Measurements from ENCODE around the gene PCDHA3. TPM values are rescaled to one million over a fixed set of nuclear protein-coding genes. Genes with fewer than 3 reads are reported as not detected.
"Not testable (repeated sequence)": the region's sequence is repeated elsewhere in the genome, so short reads cannot be mapped to it uniquely, and the experiment has no call there.

The PCDHA3 gene
- total RNA-seq, 1 experiment from 2014 or later = not detected

DNA sequence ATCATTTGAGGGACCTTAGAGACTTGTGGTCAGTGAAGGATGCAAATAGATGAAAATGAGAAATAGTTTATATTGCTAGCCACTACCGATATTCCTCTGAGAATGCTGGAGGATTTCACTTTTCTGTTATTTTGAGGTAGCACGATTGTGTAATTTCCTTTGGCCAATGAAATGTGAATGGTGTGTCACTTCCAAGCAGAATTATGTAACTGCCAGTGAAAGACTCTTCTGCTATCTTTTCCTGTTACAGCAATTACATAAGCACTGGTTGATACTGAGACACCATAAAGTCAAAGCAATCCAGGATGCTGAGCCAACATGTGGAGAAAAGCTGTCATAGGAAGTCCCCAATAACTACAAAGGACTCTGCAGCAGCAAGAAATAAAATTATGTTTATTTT, 9.8 kb upstream of the PCDHA3 start:
- DNase-seq = no peak
- Histone ChIP-seq H3K36me3 (ENCODE audit: control insufficient read depth, insufficient read depth, low read length) (no peaks in the 10 kb centered on the region), H3K4me1 (no peaks in the 10 kb centered on the region), H3K9me3 (peaks cover 11% of the 10 kb centered on the region; the same call in 1 of the 2 replicates), H3K4me3 (ENCODE audit: low read depth, low read length) (no peak overlapping the region), H3K27me3 (replicated peaks; ENCODE audit: control insufficient read depth, insufficient read depth, low read length) (no peaks in the 10 kb centered on the region)
- Mint-ChIP-seq H3K4me3 (ENCODE audit: unreplicated experiment) (no peak overlapping the region), H3K27ac (ENCODE audit: unreplicated experiment) (no peak overlapping the region), H3K36me3 (ENCODE audit: insufficient read depth, unreplicated experiment) (no peaks in the 10 kb centered on the region), H3K9me3 (ENCODE audit: unreplicated experiment) (peaks cover 16% of the 10 kb centered on the region), H3K27me3 (ENCODE audit: insufficient read depth, unreplicated experiment) (no peaks in the 10 kb centered on the region), H3K4me1 (ENCODE audit: low read depth, unreplicated experiment) (no peaks in the 10 kb centered on the region)
- intact Hi-C loops (cut with micrococcal nuclease; ENCODE audit: unreplicated experiment) = no loop called here
- TF ChIP-seq, protein P1, sequence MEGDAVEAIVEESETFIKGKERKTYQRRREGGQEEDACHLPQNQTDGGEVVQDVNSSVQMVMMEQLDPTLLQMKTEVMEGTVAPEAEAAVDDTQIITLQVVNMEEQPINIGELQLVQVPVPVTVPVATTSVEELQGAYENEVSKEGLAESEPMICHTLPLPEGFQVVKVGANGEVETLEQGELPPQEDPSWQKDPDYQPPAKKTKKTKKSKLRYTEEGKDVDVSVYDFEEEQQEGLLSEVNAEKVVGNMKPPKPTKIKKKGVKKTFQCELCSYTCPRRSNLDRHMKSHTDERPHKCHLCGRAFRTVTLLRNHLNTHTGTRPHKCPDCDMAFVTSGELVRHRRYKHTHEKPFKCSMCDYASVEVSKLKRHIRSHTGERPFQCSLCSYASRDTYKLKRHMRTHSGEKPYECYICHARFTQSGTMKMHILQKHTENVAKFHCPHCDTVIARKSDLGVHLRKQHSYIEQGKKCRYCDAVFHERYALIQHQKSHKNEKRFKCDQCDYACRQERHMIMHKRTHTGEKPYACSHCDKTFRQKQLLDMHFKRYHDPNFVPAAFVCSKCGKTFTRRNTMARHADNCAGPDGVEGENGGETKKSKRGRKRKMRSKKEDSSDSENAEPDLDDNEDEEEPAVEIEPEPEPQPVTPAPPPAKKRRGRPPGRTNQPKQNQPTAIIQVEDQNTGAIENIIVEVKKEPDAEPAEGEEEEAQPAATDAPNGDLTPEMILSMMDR (IDR thresholded peaks at IDR 0.05; ENCODE audit: insufficient read depth in 1 of 2, low read depth in 1 of 2, low read length in 1 of 2, severe bottlenecking in 1 of 2, unreplicated experiment in 1 of 2) = no peak
- no TSS peak for BruUV-seq (replicated peaks)
- ChIA-PET CTCF (no interaction called here), POLR2A (no interaction called here)

DNA sequence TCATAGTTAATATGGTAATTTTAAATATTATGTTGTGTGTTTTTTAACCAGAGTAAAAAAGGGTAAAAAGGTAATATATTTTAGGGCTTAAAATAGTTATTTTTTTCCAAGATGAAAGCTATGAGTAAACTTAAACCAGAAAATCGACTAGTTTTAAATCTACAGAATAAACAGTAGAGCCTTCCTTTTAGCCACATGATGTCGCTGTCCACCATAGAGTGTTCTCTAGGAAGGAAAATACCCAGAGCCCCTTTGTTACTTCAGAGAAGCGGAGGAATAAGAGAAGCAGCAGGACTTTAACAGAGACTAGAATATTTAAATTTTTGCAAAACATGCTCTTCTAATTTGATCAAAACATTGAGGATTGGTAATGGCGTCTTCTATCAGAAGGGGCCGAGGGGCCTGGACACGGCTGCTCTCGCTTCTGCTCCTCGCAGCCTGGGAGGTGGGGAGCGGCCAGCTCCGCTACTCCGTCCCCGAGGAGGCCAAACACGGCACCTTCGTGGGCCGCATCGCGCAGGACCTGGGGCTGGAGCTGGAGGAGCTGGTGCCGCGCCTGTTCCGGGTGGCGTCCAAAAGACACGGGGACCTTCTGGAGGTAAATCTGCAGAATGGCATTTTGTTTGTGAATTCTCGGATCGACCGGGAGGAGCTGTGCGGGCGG, 6.1 kb upstream of the PCDHA3 start, which contains the start of gene PCDHA2:
TSS of gene PCDHA2 (plus strand) at position 258 of the 664 bp plus-strand sequence.
- H3K4me1 ChIP-seq = no peaks in the 10 kb centered on the region
- Mint-ChIP-seq H3K9me3 (ENCODE audit: unreplicated experiment) (peaks cover 16% of the 10 kb centered on the region), H3K27me3 (ENCODE audit: insufficient read depth, unreplicated experiment) (no peaks in the 10 kb centered on the region), H3K4me3 (ENCODE audit: unreplicated experiment) (no peak within 1 kb of the TSS), H3K36me3 (ENCODE audit: insufficient read depth, unreplicated experiment) (no peaks in the 10 kb centered on the region), H3K27ac (ENCODE audit: unreplicated experiment) (no peak within 1 kb of the TSS), H3K4me1 (ENCODE audit: low read depth, unreplicated experiment) (no peaks in the 10 kb centered on the region)
- no peak within 1 kb of the TSS for H3K4me3 ChIP-seq (ENCODE audit: low read depth, low read length)
- intact Hi-C loops (cut with micrococcal nuclease; ENCODE audit: unreplicated experiment) = no loop called here
- peaks cover 3% of the 10 kb centered on the region; the same call in 1 of the 2 replicates for H3K9me3 ChIP-seq
- TF ChIP-seq, protein P1 (IDR thresholded peaks at IDR 0.05; ENCODE audit: insufficient read depth in 1 of 2, low read depth in 1 of 2, low read length in 1 of 2, severe bottlenecking in 1 of 2, unreplicated experiment in 1 of 2) = no peak
- BruUV-seq (replicated peaks) = no TSS peak
- ChIA-PET POLR2A (no interaction called here), CTCF (no interaction called here)
- no peak for DNase-seq
- H3K36me3 ChIP-seq (ENCODE audit: control insufficient read depth, insufficient read depth, low read length) = no peaks in the 10 kb centered on the region
- no peaks in the 10 kb centered on the region for H3K27me3 ChIP-seq (replicated peaks; ENCODE audit: control insufficient read depth, insufficient read depth, low read length)

DNA sequence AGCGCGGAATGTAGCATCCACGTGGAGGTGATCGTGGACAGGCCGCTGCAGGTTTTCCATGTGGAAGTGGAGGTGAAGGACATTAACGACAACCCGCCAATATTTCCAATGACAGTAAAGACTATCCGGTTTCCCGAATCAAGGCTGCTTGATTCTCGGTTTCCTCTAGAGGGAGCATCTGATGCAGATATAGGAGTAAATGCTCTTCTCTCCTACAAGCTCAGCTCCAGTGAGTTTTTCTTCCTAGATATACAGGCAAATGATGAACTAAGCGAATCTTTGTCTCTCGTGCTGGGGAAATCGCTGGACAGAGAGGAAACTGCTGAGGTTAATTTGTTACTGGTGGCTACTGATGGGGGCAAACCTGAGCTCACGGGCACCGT, 5.6 kb upstream of the PCDHA3 start:
- peak in 1 of 2 experiments; percentile 12 for DNase-seq
- Histone ChIP-seq H3K27me3 (replicated peaks; ENCODE audit: control insufficient read depth, insufficient read depth, low read length) (no peaks in the 10 kb centered on the region), H3K4me3 (ENCODE audit: low read depth, low read length) (no peak overlapping the region), H3K9me3 (peaks cover 3% of the 10 kb centered on the region; the same call in 1 of the 2 replicates), H3K4me1 (no peaks in the 10 kb centered on the region), H3K36me3 (ENCODE audit: control insufficient read depth, insufficient read depth, low read length) (no peaks in the 10 kb centered on the region)
- no TSS peak for BruUV-seq (replicated peaks)
- no peaks in the 10 kb centered on the region for H3K4me1 Mint-ChIP-seq (ENCODE audit: low read depth, unreplicated experiment)
- intact Hi-C loops (cut with micrococcal nuclease; ENCODE audit: unreplicated experiment) = no loop called here
- ChIA-PET CTCF (no interaction called here), POLR2A (no interaction called here)
- TF ChIP-seq, protein P1 (IDR thresholded peaks at IDR 0.05; ENCODE audit: insufficient read depth in 1 of 2, low read depth in 1 of 2, low read length in 1 of 2, severe bottlenecking in 1 of 2, unreplicated experiment in 1 of 2) = no peak
- H3K36me3 Mint-ChIP-seq (ENCODE audit: insufficient read depth, unreplicated experiment) = no peaks in the 10 kb centered on the region
- no peaks in the 10 kb centered on the region for H3K27me3 Mint-ChIP-seq (ENCODE audit: insufficient read depth, unreplicated experiment)
- H3K27ac Mint-ChIP-seq (ENCODE audit: unreplicated experiment) = no peak overlapping the region
- H3K4me3 Mint-ChIP-seq (ENCODE audit: unreplicated experiment) = no peak overlapping the region
- H3K9me3 Mint-ChIP-seq (ENCODE audit: unreplicated experiment) = peaks cover 16% of the 10 kb centered on the region

DNA sequence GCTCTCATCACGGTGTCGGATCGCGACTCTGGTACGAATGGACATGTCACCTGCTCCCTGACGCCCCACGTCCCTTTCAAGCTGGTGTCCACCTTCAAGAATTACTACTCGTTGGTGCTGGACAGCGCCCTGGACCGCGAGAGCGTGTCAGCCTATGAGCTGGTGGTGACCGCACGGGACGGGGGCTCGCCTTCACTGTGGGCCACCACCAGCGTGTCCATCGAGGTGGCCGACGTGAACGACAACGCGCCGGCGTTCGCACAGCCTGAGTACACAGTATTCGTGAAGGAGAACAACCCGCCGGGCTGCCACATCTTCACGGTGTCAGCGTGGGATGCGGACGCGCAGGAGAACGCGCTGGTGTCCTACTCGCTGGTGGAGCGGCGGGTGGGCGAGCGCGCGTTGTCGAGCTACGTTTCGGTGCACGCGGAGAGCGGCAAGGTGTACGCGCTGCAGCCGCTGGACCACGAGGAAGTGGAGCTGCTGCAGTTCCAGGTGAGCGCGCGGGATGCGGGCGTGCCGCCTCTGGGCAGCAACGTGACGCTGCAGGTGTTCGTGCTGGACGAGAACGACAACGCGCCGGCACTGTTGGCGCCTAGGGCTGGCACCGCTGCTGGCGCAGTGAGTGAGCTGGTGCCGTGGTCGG, 4.7 kb upstream of the PCDHA3 start:
- H3K4me3 ChIP-seq (ENCODE audit: low read depth, low read length); H3K4me1 Mint-ChIP-seq (ENCODE audit: low read depth, unreplicated experiment); H3K27me3 ChIP-seq (replicated peaks; ENCODE audit: control insufficient read depth, insufficient read depth, low read length); H3K36me3 Mint-ChIP-seq (ENCODE audit: insufficient read depth, unreplicated experiment); intact Hi-C loops (cut with micrococcal nuclease; ENCODE audit: unreplicated experiment); H3K4me1 ChIP-seq; CTCF ChIA-PET; DNase-seq; H3K9me3 ChIP-seq; H3K27ac Mint-ChIP-seq (ENCODE audit: unreplicated experiment); POLR2A ChIA-PET; H3K27me3 Mint-ChIP-seq (ENCODE audit: insufficient read depth, unreplicated experiment); H3K36me3 ChIP-seq (ENCODE audit: control insufficient read depth, insufficient read depth, low read length); BruUV-seq (replicated peaks); H3K4me3 Mint-ChIP-seq (ENCODE audit: unreplicated experiment): not testable (repeated sequence)
- H3K9me3 Mint-ChIP-seq (ENCODE audit: unreplicated experiment) = peaks cover 16% of the 10 kb centered on the region
